Activated CD4-positive, alpha-beta memory T cell treated with anti-CD3 and anti-CD28 coated beads for 36 hours (primary cell): ENCODE data around the gene DOCK2. TPM values are rescaled to one million over a fixed set of nuclear protein-coding genes. Genes with fewer than 3 reads are reported as not detected.
"Not testable (repeated sequence)": the region's sequence is repeated elsewhere in the genome, so short reads cannot be mapped to it uniquely, and the experiment has no call there.

ENCODE experiments used
- CTCF ChIA-PET: fragments of 350-600 bp; sonication (Branson Sonifier 250); formaldehyde crosslinking; loops from one replicate; lab custom pipeline; 2021; ENCODE audit warnings: antibody characterized with exemption, inconsistent platforms; lab: Charles Lee
- POLR2A ChIA-PET: fragments of 350-600 bp; sonication (Branson Sonifier 250); formaldehyde crosslinking; loops from one replicate; lab custom pipeline; 2021; ENCODE audit warnings: antibody characterized with exemption; lab: Charles Lee
- DNase-seq: peaks from one replicate; pipeline ENCODE4 v3.0.0-alpha.2; 2020
- H3K27ac Mint-ChIP-seq: one replicate; pipeline ENCODE4 v1.8.0; 2021; ENCODE audit warnings: mixed read lengths
- H3K27me3 Mint-ChIP-seq: one replicate; pipeline ENCODE4 v1.8.0; 2021; ENCODE audit warnings: mixed read lengths
- H3K36me3 Mint-ChIP-seq: one replicate; pipeline ENCODE4 v1.8.0; 2021; ENCODE audit warnings: mixed read lengths
- H3K4me1 Mint-ChIP-seq: one replicate; pipeline ENCODE4 v1.8.0; 2021; ENCODE audit warnings: low read depth, mixed read lengths
- H3K4me3 Mint-ChIP-seq: one replicate; pipeline ENCODE4 v1.8.0; 2021; ENCODE audit warnings: mild to moderate bottlenecking, mixed read lengths
- H3K9me3 Mint-ChIP-seq: one replicate; pipeline ENCODE4 v1.8.0; 2021; ENCODE audit warnings: mixed read lengths
- intact Hi-C: fragments of 100-400 bp; cut with micrococcal nuclease; formaldehyde crosslinking; loops from one replicate; pipeline ENCODE4 v1.15.1; 2023
- total RNA-seq, 2 experiments: library from RNA; stranded (reverse); gene quantifications; one replicate each; pipeline ENCODE4 v1.2.3, GENCODE V29; 2021

DOCK2 gene
- total RNA-seq, 2 experiments from 2014 or later, result 191 to 205 TPM

GRCh38 chr5:169745441-169746146 lies 108.5 kb downstream of the DOCK2 start:
- intact Hi-C loops, result no loop called here
- no peak for DNase-seq
- H3K4me3 Mint-ChIP-seq, result no peak overlapping the region
- H3K9me3 Mint-ChIP-seq, result no peaks in the 10 kb centered on the region
- ChIA-PET POLR2A (no interaction called here), CTCF (no interaction called here)
- no peaks in the 10 kb centered on the region for H3K27me3 Mint-ChIP-seq
- peaks cover 33% of the 10 kb centered on the region for H3K36me3 Mint-ChIP-seq
- peak overlapping the region; percentile 33 for H3K27ac Mint-ChIP-seq
- peaks cover 11% of the 10 kb centered on the region for H3K4me1 Mint-ChIP-seq

GRCh38 chr5:169746147-169746694 lies 109.1 kb downstream of the DOCK2 start:
- H3K4me1 Mint-ChIP-seq, result peaks cover 11% of the 10 kb centered on the region
- H3K27ac Mint-ChIP-seq, result peak overlapping the region; percentile 44
- intact Hi-C loops, result no loop called here
- no peak overlapping the region for H3K4me3 Mint-ChIP-seq
- ChIA-PET POLR2A (no interaction called here), CTCF (no interaction called here)
- peaks cover 38% of the 10 kb centered on the region for H3K36me3 Mint-ChIP-seq
- no peaks in the 10 kb centered on the region for H3K27me3 Mint-ChIP-seq
- no peaks in the 10 kb centered on the region for H3K9me3 Mint-ChIP-seq
- DNase-seq, result peak; percentile 16

- ChIA-PET POLR2A (no interaction called here), CTCF (no interaction called here)
- Mint-ChIP-seq H3K36me3 (peaks cover 46% of the 10 kb centered on the region), H3K27me3 (no peaks in the 10 kb centered on the region), H3K9me3 (no peaks in the 10 kb centered on the region), H3K27ac (no peak overlapping the region), H3K4me1 (peaks cover 11% of the 10 kb centered on the region), H3K4me3 (no peak overlapping the region)
- no peak for DNase-seq
- intact Hi-C loops, result no loop called here
Observed at GRCh38 chr5:169748174-169748573, 111.1 kb downstream of the DOCK2 start.

- H3K27ac Mint-ChIP-seq, result no peak overlapping the region
Observed at GRCh38 chr5:169749295-169749694, 112.2 kb downstream of the DOCK2 start.

GRCh38 chr5:169751490-169751889 lies 114.4 kb downstream of the DOCK2 start:
- peaks cover 55% of the 10 kb centered on the region for H3K36me3 Mint-ChIP-seq
- no peaks in the 10 kb centered on the region for H3K9me3 Mint-ChIP-seq
- ChIA-PET CTCF (no interaction called here), POLR2A (no interaction called here)
- H3K4me1 Mint-ChIP-seq, result no peaks in the 10 kb centered on the region
- no peaks in the 10 kb centered on the region for H3K27me3 Mint-ChIP-seq
- no peak overlapping the region for H3K27ac Mint-ChIP-seq
- no peak overlapping the region for H3K4me3 Mint-ChIP-seq
- intact Hi-C loops, result no loop called here
- DNase-seq, result no peak

More at GRCh38 chr5:169749295-169749694, 112.2 kb downstream of the DOCK2 start:
- CTCF ChIA-PET, result no interaction called here
- POLR2A ChIA-PET, result no interaction called here
- Mint-ChIP-seq H3K4me1 (peaks cover 11% of the 10 kb centered on the region), H3K36me3 (peaks cover 55% of the 10 kb centered on the region), H3K27me3 (no peaks in the 10 kb centered on the region), H3K4me3 (no peak overlapping the region), H3K9me3 (no peaks in the 10 kb centered on the region)
- intact Hi-C loops, result no loop called here
- no peak for DNase-seq

GRCh38 chr5:169752566-169752965 lies 115.5 kb downstream of the DOCK2 start:
- POLR2A ChIA-PET, result interaction anchor here (0.7 kb wide), 1 partner anchor 683 kb away, joined by 4 read pairs; no protein-coding TSS in a partner anchor
- H3K4me3 Mint-ChIP-seq, H3K4me1 Mint-ChIP-seq, H3K27ac Mint-ChIP-seq, H3K9me3 Mint-ChIP-seq, DNase-seq, CTCF ChIA-PET, H3K27me3 Mint-ChIP-seq, intact Hi-C loops: not testable (repeated sequence)
- H3K36me3 Mint-ChIP-seq, result peaks cover 47% of the 10 kb centered on the region

- DNase-seq, result no peak
- Mint-ChIP-seq H3K4me3 (no peak overlapping the region), H3K4me1 (no peaks in the 10 kb centered on the region), H3K9me3 (no peaks in the 10 kb centered on the region), H3K36me3 (peaks cover 48% of the 10 kb centered on the region), H3K27me3 (no peaks in the 10 kb centered on the region), H3K27ac (no peak overlapping the region)
- POLR2A ChIA-PET, result interaction anchor here (0.6 kb wide), 1 partner anchor 467 kb away, joined by 3 read pairs; no protein-coding TSS in a partner anchor
- CTCF ChIA-PET, result no interaction called here
- intact Hi-C loops, result no loop called here
Observed at GRCh38 chr5:169753795-169754194, 116.7 kb downstream of the DOCK2 start.

GRCh38 chr5:169754737-169755136 lies 117.7 kb downstream of the DOCK2 start:
- no peak overlapping the region for H3K4me3 Mint-ChIP-seq
- no peak overlapping the region for H3K27ac Mint-ChIP-seq
- H3K36me3 Mint-ChIP-seq, result peaks cover 47% of the 10 kb centered on the region
- intact Hi-C loops, result no loop called here
- H3K27me3 Mint-ChIP-seq, result no peaks in the 10 kb centered on the region
- no peaks in the 10 kb centered on the region for H3K4me1 Mint-ChIP-seq
- CTCF ChIA-PET, result no interaction called here
- POLR2A ChIA-PET, result no interaction called here
- no peaks in the 10 kb centered on the region for H3K9me3 Mint-ChIP-seq
- DNase-seq, result no peak

GRCh38 chr5:169756071-169756765 lies 119.1 kb downstream of the DOCK2 start:
- no peak overlapping the region for H3K27ac Mint-ChIP-seq

GRCh38 chr5:169757016-169757415 lies 119.9 kb downstream of the DOCK2 start:
- CTCF ChIA-PET, result no interaction called here
- DNase-seq, result no peak
- H3K9me3 Mint-ChIP-seq, result no peaks in the 10 kb centered on the region
- peaks cover 41% of the 10 kb centered on the region for H3K36me3 Mint-ChIP-seq
- no peak overlapping the region for H3K27ac Mint-ChIP-seq
- intact Hi-C loops, result no loop called here
- POLR2A ChIA-PET, result no interaction called here
- H3K4me3 Mint-ChIP-seq, result no peak overlapping the region
- no peaks in the 10 kb centered on the region for H3K27me3 Mint-ChIP-seq
- no peaks in the 10 kb centered on the region for H3K4me1 Mint-ChIP-seq

More at GRCh38 chr5:169756071-169756765, 119.1 kb downstream of the DOCK2 start:
- H3K4me1 Mint-ChIP-seq, result no peaks in the 10 kb centered on the region
- intact Hi-C loops, result no loop called here
- ChIA-PET POLR2A (no interaction called here), CTCF (no interaction called here)
- no peak overlapping the region for H3K4me3 Mint-ChIP-seq
- H3K36me3 Mint-ChIP-seq, result peaks cover 43% of the 10 kb centered on the region
- H3K27me3 Mint-ChIP-seq, result no peaks in the 10 kb centered on the region
- DNase-seq, result no peak
- H3K9me3 Mint-ChIP-seq, result no peaks in the 10 kb centered on the region

GRCh38 chr5:169758886-169759285 lies 121.8 kb downstream of the DOCK2 start:
- ChIA-PET CTCF (no interaction called here), POLR2A (no interaction called here)
- Mint-ChIP-seq H3K4me1 (no peaks in the 10 kb centered on the region), H3K36me3 (peaks cover 53% of the 10 kb centered on the region), H3K9me3 (no peaks in the 10 kb centered on the region), H3K4me3 (no peak overlapping the region), H3K27ac (no peak overlapping the region), H3K27me3 (no peaks in the 10 kb centered on the region)
- intact Hi-C loops, result no loop called here
- no peak for DNase-seq

GRCh38 chr5:169760229-169760628 lies 123.2 kb downstream of the DOCK2 start:
- CTCF ChIA-PET, result interaction anchor here (1.0 kb wide), 1 partner anchor 424 kb away, joined by 3 read pairs; no protein-coding TSS in a partner anchor
- DNase-seq, result no peak
- Mint-ChIP-seq H3K27ac (no peak overlapping the region), H3K27me3 (no peaks in the 10 kb centered on the region), H3K36me3 (peaks cover 62% of the 10 kb centered on the region), H3K4me1 (no peaks in the 10 kb centered on the region), H3K4me3 (no peak overlapping the region), H3K9me3 (no peaks in the 10 kb centered on the region)
- intact Hi-C loops, result no loop called here
- POLR2A ChIA-PET, result no interaction called here
